VCaP (cell line): ENCODE data around the gene HNF1B.

Experiments used
- H3K27ac ChIP-seq: fragments of 450-650 bp; 2 replicates; pipeline ENCODE4 v1.5.1; 2017
- TF ChIP-seq, protein P1 (sequence below): fragments of 450-650 bp; conservative IDR thresholded peaks from 2 replicates; pipeline ENCODE4 v1.5.1; 2017; ENCODE audit warnings: mild to moderate bottlenecking, moderate library complexity

Gene HNF1B

DNA sequence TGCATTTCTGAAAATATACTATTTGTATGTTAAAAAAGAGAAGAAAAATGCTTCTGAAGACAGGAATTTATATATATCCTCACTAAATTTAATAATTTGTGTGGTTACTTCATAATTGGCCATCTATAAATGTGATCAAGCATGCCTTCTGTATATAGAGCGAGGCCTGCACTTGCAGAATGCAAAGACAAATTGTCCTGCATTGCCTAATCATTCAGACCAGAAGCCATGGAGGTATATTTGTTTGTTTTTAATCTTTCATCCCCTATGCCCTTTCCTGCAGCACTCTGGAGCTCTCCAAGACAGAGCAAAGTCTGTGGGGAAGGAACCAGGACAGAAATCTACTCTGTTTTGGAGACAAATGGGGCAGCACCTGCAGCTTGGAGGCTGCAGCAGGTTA, 77.8 kb downstream of the HNF1B start:
- H3K27ac ChIP-seq, result no peak overlapping the region
- TF ChIP-seq, protein P1, sequence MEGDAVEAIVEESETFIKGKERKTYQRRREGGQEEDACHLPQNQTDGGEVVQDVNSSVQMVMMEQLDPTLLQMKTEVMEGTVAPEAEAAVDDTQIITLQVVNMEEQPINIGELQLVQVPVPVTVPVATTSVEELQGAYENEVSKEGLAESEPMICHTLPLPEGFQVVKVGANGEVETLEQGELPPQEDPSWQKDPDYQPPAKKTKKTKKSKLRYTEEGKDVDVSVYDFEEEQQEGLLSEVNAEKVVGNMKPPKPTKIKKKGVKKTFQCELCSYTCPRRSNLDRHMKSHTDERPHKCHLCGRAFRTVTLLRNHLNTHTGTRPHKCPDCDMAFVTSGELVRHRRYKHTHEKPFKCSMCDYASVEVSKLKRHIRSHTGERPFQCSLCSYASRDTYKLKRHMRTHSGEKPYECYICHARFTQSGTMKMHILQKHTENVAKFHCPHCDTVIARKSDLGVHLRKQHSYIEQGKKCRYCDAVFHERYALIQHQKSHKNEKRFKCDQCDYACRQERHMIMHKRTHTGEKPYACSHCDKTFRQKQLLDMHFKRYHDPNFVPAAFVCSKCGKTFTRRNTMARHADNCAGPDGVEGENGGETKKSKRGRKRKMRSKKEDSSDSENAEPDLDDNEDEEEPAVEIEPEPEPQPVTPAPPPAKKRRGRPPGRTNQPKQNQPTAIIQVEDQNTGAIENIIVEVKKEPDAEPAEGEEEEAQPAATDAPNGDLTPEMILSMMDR, result no peak

- H3K27ac ChIP-seq, result no peak overlapping the region
- TF ChIP-seq, protein P1, result no peak
Observed at GRCh38 chr17:37664214-37664613, 80.6 kb downstream of the HNF1B start.

DNA sequence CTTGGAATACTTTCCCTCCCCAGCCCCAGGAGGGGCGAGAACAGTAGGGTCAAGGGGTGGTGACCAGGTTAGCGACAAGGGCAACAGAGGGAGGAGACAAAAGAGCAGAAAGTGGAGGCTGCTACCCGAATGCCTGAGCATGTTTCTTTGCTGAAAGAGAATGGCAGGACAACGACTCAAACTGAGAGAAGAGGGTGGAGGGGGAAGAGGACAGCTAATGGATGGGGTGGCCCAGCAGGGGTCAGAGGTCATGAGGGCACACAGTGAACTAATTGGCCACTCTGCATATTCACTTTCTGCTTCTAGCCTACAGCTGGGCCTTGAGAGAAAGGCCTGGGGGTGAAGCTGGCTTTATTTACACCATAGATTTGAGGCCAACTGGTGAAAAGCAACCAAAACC, 82.5 kb downstream of the HNF1B start:
- H3K27ac ChIP-seq, result no peak overlapping the region
- TF ChIP-seq, protein P1, result no peak

- TF ChIP-seq, protein P1, result peak; percentile 71
- H3K27ac ChIP-seq, result no peak overlapping the region
Observed at GRCh38 chr17:37661400-37662014, 83.4 kb downstream of the HNF1B start.

GRCh38 chr17:37659925-37660324, 84.9 kb downstream of the HNF1B start:
- H3K27ac ChIP-seq, result no peak overlapping the region
- TF ChIP-seq, protein P1, result no peak

DNA sequence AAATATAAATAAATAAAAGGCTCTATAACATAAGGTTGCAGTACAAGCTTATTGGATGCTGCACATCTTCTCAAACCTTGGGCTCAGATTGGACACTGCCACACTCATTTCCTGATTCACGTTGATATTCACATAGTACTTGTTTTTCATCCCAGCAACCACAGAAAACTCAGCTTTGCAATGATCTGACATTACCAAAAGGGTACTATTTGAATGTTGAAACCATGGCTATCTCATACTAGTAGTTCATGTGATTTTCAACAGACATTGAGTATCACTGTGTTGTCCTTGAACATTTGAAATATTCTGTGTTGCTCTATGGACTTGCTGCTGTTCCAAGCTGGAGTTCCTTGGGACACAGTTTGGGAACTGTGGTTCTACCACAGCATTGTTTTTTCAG, 87.7 kb downstream of the HNF1B start:
- no peak overlapping the region for H3K27ac ChIP-seq
- TF ChIP-seq, protein P1, result no peak

GRCh38 chr17:37651849-37652248, 93.0 kb downstream of the HNF1B start:
- TF ChIP-seq, protein P1, result no peak

More at GRCh38 chr17:37651849-37652248, 93.0 kb downstream of the HNF1B start:
- H3K27ac ChIP-seq, result no peak overlapping the region
